Activated CD4-positive, alpha-beta T cell treated with anti-CD3 and anti-CD28 coated beads, Interleukin-2, amount 50 U/mL, for 48 hours (primary cell): Measurements from ENCODE around the gene MFNG.
A peak's percentile ranks its signal among the peaks of the same experiment; 100 is the strongest.
"Not testable (repeated sequence)": the region's sequence is repeated elsewhere in the genome, so short reads cannot be mapped to it uniquely, and the experiment has no call there.

Experiments used
- DNase-seq, 2 experiments: peaks; one replicate each; pipeline ENCODE4 v3.0.0-alpha.2; 2020

The MFNG gene, protein sequence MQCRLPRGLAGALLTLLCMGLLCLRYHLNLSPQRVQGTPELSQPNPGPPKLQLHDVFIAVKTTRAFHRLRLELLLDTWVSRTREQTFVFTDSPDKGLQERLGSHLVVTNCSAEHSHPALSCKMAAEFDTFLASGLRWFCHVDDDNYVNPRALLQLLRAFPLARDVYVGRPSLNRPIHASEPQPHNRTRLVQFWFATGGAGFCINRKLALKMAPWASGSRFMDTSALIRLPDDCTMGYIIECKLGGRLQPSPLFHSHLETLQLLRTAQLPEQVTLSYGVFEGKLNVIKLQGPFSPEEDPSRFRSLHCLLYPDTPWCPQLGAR

DNA sequence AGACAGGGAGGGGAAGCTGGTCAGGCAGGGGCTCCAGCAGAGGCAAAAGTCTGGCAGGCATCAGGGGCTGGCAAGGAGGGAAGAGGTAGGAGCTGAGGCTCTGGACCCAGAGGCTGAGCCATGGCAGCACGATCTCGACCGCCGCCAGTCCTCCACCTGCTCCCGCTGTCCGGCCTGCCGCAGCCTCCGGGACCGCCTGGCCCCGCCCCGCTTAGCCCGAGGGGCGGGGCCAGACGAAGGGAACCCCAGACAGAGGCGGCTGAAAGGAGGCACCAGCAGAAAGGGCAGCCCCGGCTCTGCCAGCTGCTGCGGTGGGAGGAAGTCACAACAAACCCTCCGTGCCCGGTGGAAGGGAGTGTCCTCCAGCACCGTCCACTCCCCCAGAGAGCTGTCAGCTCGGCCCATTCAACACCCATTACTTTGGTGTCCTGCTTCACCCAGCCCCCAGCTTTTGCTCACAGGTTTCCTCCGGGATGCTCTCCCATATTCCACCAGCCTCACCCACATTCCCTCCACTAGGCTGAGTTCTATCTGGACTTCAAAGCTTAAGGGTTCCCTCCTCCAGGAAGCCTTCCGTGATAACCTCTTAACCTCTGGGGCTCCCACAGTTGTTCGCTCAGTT, at the start of gene MFNG:
TSS of gene MFNG (minus strand) at position 161 of the 622 bp plus-strand sequence. CDS start 207 bp downstream, outside the sequence.
- peak; percentile 78 to 82 for DNase-seq

DNA sequence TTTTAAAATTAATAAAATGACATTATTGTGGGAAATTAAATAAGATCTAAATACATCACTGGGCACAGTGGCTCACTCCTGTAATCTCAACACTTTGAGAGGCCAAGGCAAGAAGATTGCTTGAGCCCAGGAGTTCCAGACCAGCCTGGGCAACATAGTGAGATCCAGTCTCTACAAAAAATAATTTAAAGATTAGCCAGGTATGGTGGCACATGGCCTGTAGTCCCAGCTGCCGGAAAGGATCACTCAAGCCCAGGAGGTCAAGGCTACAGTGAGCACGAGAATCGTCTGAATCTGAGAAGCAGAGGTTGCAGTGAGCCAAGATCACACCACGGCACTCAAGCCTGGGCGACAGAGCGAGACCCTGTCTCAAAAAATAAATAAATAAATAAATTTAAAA, 49.0 kb upstream of the MFNG start:
- DNase-seq = no peak

DNA sequence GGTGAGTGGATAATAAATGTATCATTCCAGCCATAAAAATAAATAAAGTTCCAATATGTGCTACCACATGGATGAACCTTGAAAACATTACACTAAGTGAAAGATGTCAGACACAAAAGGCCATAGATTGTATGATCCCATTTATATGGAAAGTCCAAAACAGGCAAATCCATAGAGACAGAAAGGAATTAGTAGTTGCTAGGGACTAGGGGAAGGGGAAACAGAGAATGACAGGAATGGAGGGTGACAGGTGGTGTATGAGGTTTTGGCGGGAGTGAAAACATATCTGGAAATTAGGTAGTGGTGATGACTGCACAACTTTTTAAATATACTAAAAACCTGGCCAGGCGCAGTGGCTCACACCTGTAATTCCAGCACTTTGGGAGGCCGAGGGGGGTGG, 48.3 kb upstream of the MFNG start:
- DNase-seq = no peak

DNA sequence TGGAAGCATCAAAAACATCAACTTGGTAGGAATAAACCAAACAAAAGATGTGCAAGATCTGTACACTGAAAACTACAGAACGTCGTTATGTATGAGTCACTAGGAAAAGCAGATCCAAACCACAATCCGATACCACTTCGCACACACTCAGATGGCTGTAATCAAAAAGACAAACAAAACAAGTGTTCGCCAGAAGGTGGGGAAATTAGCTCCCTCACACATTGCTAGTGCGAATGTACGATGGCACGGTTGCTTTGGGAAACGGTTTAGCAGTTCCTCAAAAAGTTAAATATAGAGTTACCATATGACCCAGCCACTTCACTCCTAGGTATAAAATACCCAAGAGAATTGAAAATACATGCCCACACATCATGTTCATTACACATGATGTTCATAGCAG, 47.8 kb upstream of the MFNG start:
- DNase-seq = no peak

DNA sequence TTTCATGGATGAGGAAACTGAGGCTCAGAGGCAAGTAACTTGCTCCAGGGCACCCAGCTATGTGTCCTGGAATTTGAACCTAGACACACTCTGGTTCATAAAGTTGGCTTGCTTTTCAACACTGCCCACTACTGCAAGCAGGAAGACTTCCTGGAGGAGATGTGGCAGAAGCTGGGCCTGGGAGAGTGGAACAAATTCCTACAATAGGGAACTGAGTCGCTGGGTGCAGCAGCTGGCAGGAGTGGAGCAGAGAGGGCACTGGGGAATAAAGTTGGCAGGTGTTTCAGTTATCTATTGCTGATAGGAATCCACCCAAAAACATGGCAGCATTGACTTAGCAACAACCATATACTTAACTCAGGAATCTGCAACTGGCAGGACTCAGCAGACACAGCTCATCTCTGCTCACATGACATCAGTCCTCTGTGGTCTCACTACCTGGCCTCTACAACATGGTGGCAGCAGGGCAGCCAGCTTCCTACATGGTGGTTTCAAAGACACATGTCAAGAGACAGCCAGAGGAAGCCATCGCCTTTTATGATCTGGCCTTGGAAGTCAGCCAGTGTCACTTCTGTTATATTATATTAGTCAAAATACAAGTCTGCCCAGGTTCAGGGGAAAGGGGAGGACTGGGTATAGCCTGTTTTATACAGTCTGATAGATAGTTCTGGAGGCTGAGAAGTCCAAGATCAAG, 43.6 kb upstream of the MFNG start:
- DNase-seq = no peak

DNA sequence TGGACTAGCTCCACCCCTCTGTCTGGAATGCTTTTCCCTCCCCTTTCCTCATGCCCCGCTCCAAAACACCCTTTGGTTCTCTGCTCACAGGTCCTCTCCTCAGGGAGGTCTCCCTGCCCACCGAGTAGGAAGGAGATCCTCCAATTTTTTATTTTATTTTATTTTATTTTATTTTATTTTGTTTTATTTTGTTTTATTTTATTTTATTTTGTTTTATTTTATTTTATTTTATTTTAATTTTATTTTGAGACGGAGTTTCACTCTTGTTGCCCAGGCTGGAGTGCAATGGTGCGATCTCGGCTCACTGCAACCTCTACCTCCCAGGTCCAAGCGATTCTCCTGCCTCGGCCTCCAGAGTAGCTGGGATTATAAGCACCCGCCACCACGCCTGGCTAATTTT, 41.8 kb upstream of the MFNG start:
- not testable (repeated sequence) for DNase-seq

DNA sequence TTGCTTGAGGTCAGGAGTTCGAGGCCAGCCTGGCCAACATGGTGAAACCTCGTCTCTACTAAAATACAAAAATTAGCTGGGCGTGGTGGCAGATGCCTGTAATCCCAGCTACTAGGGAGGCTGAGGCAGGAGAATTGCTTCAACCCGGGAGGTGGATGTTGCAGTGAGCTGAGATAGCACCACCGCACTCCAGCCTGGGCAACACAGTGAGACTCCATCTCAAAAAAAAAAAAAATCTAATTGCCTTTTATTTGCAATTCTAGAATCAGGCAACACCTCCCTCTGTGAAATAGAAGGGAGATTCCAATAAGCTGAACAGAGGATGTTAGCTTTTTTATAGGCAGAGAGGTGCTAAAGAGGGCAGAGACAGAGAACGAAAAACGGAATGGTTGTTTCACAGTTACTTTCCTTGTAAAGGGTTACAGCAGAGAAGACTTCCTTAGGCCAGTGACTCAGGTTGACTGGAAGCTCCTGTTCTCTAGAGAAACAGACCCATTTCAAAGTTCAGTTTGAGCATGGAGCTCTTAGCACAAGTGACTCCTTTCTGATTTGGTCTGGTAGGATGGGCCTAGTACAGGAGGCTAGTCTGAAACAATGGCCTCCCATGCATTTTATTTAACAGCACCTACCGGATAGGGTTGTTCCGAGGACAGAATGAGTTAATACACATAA, 41.0 kb upstream of the MFNG start:
- not testable (repeated sequence) for DNase-seq

DNA sequence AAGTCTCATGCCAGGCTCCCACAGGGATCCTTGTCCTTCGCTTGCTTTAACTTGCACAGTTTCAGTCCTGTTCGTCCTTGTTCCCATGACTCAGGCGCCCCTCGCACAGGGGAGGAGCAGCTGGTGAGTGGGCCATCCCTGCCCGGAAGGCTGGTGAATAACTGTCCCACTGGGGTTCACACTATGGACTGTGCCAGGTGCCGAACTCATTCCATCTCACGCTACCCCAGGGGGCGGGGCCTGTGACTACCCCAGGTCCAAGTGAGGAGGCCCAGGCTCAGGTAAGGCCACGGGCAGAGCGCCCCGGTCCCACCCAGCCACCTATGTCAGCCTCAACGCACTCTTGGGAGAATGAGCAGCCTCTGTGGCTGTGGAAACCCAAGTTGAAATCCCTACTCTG, 40.2 kb upstream of the MFNG start:
- DNase-seq = no peak

DNA sequence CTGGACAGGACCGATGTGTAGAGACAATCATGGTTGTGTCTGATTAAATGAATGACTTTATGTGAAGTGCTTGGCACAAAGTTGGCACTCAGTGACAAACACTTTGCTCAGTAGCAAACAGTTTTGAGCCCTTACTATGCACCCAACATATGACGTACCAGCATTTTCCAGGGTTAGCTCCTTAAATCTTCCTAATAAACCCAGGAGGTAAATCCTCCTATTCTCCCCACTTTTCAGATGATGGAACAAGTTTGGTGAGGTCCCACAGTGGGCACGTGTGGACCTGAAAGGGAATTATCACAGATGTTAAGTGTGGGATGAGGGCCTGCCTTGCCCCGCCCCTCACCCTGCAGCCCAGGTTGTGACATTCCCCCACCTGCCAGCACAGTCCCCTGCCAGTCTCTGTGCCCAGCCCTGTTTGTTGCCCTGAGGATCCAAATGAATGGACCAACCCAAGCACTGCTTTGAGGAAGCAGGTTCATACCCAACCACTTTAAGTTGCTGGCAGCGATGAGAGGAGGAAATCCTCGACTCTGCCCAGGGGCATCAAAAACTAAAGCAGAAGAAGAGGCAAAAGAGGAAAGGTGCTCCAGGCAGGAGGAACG, 39.7 kb upstream of the MFNG start:
- no peak for DNase-seq

DNA sequence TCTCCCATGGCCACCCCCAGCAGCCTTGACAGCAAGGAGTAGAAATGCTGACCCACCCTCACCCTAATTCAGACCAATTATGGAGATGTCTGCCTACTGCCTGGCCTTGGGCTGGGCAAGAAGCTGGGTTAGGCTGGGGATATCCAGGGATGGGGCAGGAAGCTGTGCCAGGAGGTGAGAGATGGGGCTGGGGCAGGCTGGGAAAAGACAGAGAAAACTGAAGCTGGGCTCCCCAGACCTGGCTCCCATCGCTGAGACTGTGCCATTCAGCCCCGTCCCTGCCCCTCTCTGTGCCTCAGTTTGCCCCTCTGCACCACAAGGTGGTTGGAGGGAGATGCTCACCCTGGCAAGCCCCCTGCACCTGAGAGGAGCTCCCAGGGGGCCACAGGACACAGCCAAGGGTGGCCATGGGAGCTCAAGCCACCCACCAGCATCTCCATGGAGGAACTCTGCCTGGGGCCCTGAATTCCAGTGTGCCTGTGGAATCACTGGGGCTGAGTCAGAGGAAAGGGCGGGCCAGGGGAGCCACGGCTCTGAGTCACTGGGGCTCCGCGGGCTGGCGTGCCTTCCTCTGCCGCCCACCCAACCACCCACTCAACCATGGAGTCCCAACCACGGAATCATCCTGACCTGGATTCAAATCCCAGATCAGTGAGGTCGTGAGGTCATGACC, 39.0 kb upstream of the MFNG start:
- DNase-seq = peak in 1 of 2 experiments; percentile 40

DNA sequence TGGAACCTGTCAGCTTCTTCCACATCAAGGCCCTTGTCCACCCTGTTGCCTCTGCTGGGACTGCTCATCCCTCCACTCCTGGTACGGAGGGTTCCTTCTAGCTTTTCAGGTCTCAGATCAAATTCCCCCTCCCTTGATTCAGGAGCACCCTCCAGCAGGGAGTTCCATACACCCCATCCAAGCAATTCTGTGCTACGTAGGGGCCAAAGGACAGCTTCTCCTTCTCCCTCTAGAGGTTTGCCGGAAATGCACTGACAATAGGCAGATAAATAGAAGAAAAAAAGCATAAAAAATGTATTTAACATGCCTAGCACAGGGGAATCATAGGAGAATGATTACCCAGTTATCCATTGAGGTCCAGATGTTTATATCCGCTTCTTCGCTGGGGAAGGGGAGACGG, 36.3 kb upstream of the MFNG start:
- DNase-seq = no peak

DNA sequence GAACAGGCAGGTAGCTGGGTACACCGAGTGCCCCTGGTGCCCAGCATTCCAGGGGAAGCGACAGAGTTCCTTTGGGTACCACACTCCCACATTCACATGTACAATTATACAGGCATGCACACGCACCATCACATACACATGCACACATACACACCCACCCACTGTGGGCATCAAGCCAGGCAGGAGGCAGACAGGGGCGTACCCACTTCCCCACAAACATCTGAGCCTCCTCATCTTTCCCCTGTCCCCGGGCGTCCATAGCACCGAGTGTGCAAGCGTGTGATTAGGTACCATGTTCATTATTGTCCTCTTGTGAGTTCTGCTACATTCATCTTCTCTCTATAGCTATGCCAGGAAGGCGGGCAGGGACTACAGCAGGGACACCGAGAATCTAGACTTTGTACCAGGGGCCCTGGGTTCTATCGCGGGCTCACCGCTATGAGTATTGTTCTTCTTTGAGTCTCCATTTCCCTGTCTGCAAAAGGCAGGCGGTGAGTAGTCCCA, 35.1 kb upstream of the MFNG start:
- no peak for DNase-seq

DNA sequence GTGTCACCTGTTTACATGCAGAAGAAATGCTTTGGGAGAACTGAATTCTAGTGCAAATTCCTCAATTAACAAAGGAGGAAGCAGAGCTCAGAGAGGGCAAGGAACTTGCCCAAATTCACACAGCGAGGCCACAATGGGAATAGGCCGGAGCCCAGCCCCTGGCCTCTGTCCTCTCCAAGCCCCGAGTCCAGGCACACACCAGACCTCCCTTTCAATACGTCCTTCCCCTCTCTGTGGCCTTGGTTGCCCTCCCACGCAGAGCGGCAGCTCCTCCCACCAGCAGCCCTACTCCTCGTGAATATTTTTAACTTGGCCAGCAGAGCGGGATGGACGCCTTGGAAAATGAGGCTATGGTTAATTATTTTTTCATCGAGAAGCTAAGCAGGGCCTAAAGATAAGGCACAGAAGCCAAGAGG, 34.6 kb upstream of the MFNG start:
- no peak for DNase-seq

DNA sequence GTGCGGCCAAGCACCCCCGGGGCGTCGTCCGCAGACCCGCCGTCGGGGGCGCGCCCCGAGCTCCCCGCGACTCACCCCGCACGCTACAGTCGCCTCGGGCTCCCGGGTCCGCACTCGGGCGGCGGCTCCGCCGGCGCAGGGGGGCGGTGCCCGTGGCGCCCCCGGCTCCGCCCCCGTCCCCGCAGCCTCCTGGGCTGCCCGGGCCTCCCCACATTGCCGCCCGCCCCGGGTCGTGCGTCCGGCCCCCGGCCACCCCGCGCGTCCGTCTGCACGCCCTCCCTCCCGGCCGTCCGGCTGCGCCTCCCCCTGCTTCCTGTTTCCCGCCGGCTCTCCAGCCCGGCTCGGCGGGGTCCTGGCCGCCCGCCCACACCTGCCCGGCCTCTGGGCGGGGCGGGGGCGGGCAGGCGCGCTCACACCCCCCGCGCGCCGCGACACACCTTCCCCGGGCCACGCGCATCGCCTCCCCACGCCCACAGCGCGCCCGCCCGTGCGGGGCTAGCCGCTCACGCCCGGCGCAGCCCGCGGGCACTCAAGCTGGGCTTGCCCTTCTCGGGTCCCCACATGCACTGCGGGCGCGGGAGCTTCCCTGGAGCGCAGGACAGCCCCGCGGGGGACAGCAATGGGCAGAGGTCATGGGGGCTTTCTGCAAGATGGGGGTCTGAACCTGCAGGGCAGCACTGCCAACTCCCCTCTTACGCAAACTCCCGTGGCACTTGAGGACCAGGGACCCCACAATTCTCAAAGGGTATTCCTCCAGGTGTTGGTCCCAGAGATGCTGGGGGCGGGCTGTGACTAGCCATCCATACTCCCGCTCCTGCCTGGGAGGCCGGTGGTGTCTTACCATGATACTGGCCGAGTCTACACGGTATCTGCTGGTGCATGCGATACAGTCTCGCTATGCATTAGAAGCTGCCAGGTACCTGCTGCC, 33.3 kb upstream of the MFNG start, which contains the start of gene CARD10:
TSS of gene CARD10 (minus strand) at position 148 of the 928 bp plus-strand sequence. CDS start 215 bp downstream, outside the sequence.
- no peak for DNase-seq

DNA sequence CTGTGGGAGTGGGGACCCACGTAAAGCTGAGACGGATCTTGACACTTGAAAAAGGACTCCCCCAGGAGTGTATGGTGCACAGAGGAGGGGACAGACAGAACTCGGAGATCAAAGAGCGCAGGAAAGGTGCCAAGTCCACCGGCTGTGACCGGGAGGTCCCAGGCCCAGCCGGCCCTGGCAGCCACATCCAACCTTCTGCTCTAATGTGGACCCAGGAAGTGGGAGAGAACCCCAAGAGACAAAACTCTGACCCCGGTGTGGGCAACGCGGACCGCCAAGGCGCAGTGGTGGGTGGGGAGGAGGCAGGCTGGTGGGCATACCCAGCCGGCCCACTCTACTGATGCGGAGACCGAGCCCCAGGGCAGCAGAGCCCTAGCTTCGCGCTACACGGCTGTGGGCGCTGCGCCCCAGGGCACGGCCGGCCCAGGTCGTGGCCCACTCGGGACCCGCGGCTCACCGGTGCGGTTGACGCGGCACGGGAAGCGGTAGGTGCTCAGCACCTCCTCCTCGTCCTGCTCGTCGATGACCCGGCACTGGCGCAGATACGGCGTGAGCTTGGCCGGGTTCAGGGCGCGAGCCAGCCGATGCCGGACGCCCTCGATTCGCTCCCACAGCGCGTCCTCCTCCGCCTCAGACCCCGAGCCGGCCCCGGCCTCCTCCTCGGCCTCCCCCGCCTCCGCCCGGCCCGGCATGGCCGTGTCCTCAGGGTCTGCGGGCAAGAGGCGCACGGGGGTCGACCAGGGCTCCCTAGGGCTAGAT, 32.5 kb upstream of the MFNG start:
- DNase-seq = no peak

DNA sequence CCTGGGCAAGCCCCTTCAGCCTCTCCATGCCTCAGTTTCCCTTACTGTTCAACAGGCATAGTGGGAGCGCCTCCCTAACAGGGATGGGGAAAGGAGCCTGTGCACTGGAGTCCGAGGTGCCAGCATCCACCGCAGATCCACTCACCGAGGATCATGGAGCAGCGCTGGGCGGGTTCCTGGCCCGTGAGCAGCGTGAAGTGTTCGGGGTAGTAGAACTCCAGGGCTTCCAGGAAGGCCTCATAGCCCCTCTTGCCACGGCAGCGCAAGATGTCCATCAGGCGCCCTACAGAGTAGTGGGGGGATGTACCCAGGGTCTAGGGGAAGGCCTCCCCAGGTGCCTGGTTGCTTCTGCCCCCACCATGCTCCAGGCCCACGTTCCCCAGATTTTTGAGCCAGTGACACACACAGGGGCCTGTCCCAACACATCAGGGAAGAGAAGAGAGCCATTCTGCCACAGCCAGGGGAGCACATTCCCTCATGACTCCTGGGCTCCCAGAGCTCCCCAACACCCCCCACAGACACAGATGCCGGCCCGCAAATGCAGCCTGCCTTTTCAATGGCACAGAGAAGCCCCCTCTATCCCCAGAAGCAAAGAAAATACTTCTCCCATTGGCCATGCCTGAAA, 31.8 kb upstream of the MFNG start:
- DNase-seq = no peak

DNA sequence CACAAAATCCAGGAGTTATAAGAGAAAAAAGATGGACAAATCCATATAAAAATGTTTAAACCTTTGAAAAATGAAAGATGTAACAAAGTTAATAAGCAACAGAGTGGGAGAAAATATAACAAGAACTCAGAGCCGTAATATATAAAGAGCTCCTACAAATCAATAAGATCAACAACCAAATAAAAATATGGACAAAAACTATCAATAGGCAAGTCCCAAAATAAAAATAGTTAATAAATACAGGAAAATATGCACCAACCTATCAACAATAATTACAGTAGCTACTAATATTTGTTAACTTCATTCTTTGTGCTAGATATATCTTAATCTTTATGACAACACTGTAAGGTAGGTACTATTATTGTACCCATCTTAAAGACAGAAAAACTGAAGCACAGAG, 30.3 kb upstream of the MFNG start:
- DNase-seq = no peak

DNA sequence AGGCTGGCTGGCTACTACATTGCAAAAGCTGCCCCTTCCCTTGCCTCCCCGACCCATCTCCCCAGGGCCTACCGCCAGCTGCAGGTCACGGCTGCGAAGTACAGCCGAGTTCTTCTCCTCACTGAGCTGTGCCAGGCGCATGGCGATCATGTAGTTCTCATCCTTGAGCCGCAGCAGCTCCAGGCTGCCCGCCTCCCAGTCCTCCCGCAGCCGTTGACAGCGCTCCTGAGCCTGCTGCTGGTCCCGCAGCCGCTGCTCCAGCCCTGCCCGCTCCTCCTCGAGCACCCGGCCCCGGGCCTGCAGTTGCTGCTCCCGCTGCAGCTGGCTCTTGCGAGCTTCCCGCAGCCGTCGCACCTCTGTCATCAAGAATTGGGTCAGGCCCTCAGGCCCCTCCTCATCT, 29.7 kb upstream of the MFNG start:
- DNase-seq = no peak

DNA sequence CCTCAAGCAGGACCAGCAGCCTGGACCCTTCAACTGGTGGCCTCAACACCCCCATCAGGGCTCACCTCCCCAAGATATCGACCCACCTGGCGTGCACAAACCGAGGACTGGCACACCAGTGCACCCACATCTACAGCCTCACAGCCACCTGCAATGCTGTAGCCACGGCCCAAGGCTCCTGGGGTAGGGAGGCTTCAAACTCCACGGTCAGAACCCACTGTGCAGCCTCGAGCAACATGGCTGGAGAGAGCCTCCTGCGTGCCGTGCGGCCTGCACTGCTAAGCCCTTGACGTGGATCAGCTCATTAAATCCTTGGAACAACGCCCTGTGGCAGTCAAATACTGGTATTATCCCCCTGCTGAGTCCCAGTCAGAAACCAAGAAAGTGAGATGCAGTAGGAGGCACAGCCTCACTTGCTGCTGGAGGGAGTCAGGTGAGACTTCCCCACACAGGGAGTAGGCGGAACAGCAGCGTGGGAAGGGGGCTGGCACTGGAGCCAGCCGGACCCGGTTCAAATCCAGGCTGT, 28.4 kb upstream of the MFNG start:
- DNase-seq = no peak
